ENCODE results near the gene DVL2. TPM values are rescaled to one million over a fixed set of nuclear protein-coding genes. Genes with fewer than 3 reads are reported as not detected.

Gene DVL2
- total RNA-seq, 1 donor from 2014 or later: 34.4 TPM

GRCh38 chr17:7243453-7243729, 9.1 kb upstream of the DVL2 start:
- Histone ChIP-seq H3K4me1 (ENCODE audit: insufficient read depth, low read length) (peaks cover 18% of the 10 kb centered on the region), H2AFZ (ENCODE audit: low read depth, low read length) (peak overlapping the region; percentile 14), H3K4me3 (ENCODE audit: insufficient read depth, low read depth, low read length) (peak overlapping the region; percentile 92), H3K79me2 (ENCODE audit: insufficient read depth, low read length) (peaks cover 67% of the 10 kb centered on the region), H4K20me1 (ENCODE audit: insufficient read depth, low read length) (peaks cover 16% of the 10 kb centered on the region), H3K4me2 (ENCODE audit: low read length) (peak overlapping the region; percentile 99), H3K27ac (ENCODE audit: low read depth, low read length) (peak overlapping the region; percentile 98), H3K9ac (ENCODE audit: low read length) (peak overlapping the region; percentile 99), H3K36me3 (ENCODE audit: insufficient read depth, low read length) (peaks cover 26% of the 10 kb centered on the region), H3K9me3 (ENCODE audit: insufficient read depth, low read depth, low read length) (no peaks in the 10 kb centered on the region), H3K27me3 (ENCODE audit: insufficient read depth, low read length) (no peaks in the 10 kb centered on the region)
- FAIRE-seq: no peak
- Mint-ChIP-seq H3K27ac (ENCODE audit: unreplicated experiment) (peak overlapping the region; percentile 77), H3K4me1 (ENCODE audit: low read depth, unreplicated experiment) (peaks cover 12% of the 10 kb centered on the region), H3K4me3 (ENCODE audit: unreplicated experiment) (peak overlapping the region; percentile 94), H3K27me3 (ENCODE audit: low read depth, unreplicated experiment) (no peaks in the 10 kb centered on the region), H3K9me3 (ENCODE audit: unreplicated experiment) (no peaks in the 10 kb centered on the region), H3K36me3 (ENCODE audit: low read depth, unreplicated experiment) (peaks cover 7% of the 10 kb centered on the region)
- DNase-seq (ENCODE audit: low read depth): no peak
- TF ChIP-seq CTCF (IDR thresholded peaks at IDR 0.05; ENCODE audit: insufficient read depth, low read depth, low read length) (no peak), EZH2 (IDR thresholded peaks at IDR 0.05; ENCODE audit: insufficient read depth, low read length) (no peak)

GRCh38 chr17:7242717-7243452, 8.6 kb upstream of the DVL2 start:
- peaks cover 18% of the 10 kb centered on the region for H3K4me1 ChIP-seq (ENCODE audit: insufficient read depth, low read length)
- no peaks in the 10 kb centered on the region for H3K9me3 ChIP-seq (ENCODE audit: insufficient read depth, low read depth, low read length)
- no peaks in the 10 kb centered on the region for H3K9me3 Mint-ChIP-seq (ENCODE audit: unreplicated experiment)
- H3K4me3 Mint-ChIP-seq (ENCODE audit: unreplicated experiment): peak overlapping the region; percentile 94
- H3K27ac Mint-ChIP-seq (ENCODE audit: unreplicated experiment): peak overlapping the region; percentile 98
- H3K36me3 ChIP-seq (ENCODE audit: insufficient read depth, low read length): peaks cover 26% of the 10 kb centered on the region
- H4K20me1 ChIP-seq (ENCODE audit: insufficient read depth, low read length): peaks cover 16% of the 10 kb centered on the region
- H3K27ac ChIP-seq (ENCODE audit: low read depth, low read length): peak overlapping the region; percentile 98
- peak; percentile 95 for DNase-seq (ENCODE audit: low read depth)
- no peaks in the 10 kb centered on the region for H3K27me3 ChIP-seq (ENCODE audit: insufficient read depth, low read length)
- FAIRE-seq: peak; percentile 58
- peak overlapping the region; percentile 96 for H2AFZ ChIP-seq (ENCODE audit: low read depth, low read length)
- peaks cover 7% of the 10 kb centered on the region for H3K36me3 Mint-ChIP-seq (ENCODE audit: low read depth, unreplicated experiment)
- H3K4me2 ChIP-seq (ENCODE audit: low read length): peak overlapping the region; percentile 99
- peak overlapping the region; percentile 99 for H3K9ac ChIP-seq (ENCODE audit: low read length)
- no peaks in the 10 kb centered on the region for H3K27me3 Mint-ChIP-seq (ENCODE audit: low read depth, unreplicated experiment)
- peak overlapping the region; percentile 92 for H3K4me3 ChIP-seq (ENCODE audit: insufficient read depth, low read depth, low read length)
- no peak for TF ChIP-seq EZH2 (IDR thresholded peaks at IDR 0.05; ENCODE audit: insufficient read depth, low read length)
- no peak for TF ChIP-seq CTCF (IDR thresholded peaks at IDR 0.05; ENCODE audit: insufficient read depth, low read depth, low read length)
- peaks cover 63% of the 10 kb centered on the region for H3K79me2 ChIP-seq (ENCODE audit: insufficient read depth, low read length)
- peaks cover 12% of the 10 kb centered on the region for H3K4me1 Mint-ChIP-seq (ENCODE audit: low read depth, unreplicated experiment)

All from astrocyte (in vitro differentiated cells and primary cell).